GM18511 (cell line): Measurements from ENCODE around the gene TH.

Source experiments
- ATAC-seq: cut with Tn5 transposase; IDR thresholded peaks from one replicate; pipeline ENCODE4 v1.9.1; 2021; ENCODE audit warnings: mild to moderate bottlenecking, moderate library complexity; ENCODE audit not compliant: unreplicated experiment

Gene TH

GRCh38 chr11:2163428-2163978, 8.1 kb downstream of the TH start:
- ATAC-seq: no peak

DNA sequence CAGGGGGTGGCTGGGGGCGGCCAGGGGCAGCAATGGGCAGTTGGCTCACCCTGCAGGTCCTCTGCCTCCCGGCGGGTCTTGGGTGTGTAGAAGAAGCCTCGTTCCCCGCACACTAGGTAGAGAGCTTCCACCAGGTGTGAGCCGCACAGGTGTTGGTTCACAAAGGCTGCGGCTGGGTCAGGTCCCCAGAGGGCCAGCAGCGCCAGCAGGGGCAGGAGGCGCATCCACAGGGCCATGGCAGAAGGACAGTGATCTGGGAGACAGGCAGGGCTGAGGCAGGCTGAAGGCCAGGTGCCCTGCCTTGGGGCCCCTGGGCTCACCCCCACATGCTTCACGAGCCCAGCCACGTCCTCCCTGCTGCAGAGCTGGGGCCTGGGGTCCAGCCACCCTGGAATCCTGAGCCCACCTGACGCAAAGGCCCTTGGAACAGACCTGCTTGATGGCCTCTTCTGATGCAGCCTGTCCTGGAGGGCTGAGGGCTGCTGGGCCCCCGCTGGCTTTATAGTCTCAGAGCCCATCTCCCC, 10.8 kb downstream of the TH start, which contains the start of gene INS:
TSS of gene INS (minus strand) at position 474 of the 524 bp plus-strand sequence. CDS start at position 236, 238 bp downstream.
- ATAC-seq: no peak

DNA sequence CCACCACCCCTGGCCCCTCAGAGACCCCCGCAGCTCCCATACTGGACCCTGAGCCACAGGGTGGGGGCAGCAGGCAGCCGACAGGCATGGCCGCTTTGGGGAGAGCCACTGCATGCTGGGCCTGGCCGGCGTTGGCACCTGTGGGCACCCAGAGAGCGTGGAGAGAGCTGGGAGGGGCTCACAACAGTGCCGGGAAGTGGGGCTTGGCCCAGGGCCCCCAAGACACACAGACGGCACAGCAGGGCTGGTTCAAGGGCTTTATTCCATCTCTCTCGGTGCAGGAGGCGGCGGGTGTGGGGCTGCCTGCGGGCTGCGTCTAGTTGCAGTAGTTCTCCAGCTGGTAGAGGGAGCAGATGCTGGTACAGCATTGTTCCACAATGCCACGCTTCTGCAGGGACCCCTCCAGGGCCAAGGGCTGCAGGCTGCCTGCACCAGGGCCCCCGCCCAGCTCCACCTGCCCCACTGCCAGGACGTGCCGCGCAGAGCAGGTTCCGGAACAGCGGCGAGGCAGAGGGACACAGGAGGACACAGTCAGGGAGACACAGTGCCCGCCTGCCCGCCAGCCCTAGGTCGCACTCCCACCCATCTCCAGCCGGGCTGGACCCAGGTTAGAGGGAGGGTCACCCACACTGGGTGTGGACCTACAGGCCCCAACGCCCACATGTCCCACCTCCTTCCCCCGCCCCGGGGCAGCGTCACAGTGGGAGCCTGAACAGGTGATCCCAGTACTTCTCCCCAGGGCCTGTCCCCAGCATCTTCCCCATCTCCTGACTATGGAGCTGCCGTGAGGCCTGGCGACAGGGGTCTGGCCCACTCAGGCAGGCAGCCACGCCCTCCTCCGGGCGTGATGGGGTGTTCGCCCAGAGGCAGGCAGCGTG, 11.8 kb downstream of the TH start:
- no peak for ATAC-seq

DNA sequence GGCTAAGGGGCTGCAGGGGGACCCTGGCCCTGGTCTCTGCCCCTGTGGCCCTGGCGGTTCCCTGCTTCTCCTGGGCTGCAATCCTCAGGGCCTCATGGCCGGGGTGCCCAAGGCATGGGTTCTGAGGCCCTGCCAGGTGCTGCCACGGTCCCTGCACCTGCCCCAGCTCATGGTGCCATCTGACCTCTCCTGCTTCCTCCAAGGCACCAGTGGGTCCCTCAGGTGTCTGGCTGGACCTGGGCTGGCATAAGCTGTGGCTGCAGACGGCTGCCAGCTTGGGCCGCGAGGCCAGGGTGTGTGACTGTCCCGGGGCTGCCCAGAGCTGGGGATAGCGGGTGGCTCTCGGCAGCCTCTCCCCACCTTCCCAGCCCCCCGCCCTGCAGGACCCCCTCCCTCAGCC, 12.6 kb downstream of the TH start:
- ATAC-seq: no peak

- ATAC-seq: no peak
Observed at GRCh38 chr11:2158296-2158737, 13.3 kb downstream of the TH start.

DNA sequence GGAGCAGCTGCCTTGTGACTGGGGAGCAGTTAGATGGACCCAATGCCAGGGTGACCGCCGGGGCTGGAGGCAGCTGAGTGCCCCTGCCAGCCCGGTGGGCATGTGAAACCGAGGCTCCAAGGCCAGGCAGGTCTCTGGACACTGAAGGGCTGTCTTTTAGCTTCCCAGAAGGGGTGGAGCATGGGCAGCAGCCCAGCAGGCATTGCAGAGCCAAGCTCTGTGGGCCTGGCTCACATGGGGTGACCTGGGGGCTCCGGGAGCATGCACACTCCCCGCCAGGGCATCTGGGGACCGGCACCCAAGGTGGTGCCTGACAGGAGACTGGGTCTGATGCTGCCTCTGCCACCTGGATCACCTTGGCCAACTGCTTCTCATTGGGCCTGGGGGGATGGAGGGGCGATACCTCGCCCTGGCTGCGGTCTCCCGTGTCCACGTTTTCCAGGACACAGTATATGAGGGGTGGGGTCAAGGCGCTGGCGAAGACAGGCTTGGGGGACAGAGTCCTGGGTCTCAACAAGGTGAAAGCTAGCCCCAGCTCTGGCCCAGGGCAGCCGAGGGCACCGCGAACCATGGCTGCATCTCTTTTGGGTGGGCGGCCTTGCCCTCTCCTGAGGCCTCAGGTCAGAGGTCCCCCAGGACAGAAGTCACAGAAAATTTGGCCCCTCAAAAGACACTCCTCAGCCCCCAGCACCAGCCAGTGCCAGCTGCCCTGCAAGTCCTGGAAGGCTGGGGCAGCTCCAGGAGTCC, 14.1 kb downstream of the TH start:
- ATAC-seq: no peak

DNA sequence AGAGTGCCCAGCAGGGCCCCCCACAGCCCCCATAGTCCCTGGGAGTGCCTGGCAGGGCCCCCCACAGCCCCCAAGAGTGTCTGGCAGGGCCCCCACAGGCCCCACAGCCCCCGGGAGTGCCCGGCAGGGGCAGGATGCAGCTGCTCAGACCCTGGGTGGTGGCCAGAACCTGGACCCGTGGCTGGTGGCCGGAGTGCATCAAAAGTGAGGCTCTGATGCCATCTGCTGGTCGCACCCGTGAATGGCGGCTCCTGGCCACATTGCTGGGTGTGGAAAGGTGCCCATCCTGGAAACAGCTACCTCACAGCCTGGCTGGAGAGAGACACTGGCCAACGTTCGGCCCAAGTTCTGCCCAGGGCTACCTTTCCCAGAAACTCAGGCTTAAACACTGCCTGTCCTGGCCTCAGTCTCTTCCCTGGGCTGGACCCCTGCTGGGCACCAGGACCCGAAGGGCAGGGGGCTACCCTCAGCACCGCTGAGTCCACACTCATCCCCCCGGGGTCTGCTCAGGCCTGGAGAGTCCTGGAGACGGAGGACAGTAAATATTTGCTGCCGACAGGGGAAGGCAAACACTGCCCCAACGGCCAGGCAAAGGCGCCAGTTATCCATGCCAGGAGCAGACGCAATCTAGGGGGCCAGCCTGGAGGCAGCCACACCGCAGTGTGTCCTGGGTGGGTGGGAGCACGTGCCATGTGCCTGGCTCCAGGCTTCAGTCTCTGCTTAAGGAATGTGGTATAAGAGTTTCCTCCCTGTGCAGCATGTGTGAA, 15.0 kb downstream of the TH start:
- no peak for ATAC-seq

DNA sequence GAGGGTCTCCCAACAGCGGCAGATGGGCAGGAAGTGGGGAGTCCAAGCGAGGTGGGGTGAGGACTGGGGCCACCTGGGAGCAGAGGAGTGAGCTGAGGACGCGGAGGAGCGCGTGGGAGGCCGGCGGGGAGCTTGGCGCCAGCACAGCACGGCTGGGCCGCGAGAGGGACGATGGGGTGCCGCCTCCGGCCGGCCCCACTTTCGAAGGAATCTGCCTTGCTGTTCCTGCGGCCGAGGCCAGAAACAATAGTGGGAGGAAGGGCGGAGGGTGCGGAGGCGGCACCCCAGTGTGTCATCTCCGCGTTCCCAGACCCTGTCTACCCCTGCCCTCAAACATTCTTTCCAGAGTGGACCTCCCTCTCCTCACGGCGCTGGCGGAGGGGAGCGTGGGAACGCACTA, 16.1 kb downstream of the TH start:
- no peak for ATAC-seq

DNA sequence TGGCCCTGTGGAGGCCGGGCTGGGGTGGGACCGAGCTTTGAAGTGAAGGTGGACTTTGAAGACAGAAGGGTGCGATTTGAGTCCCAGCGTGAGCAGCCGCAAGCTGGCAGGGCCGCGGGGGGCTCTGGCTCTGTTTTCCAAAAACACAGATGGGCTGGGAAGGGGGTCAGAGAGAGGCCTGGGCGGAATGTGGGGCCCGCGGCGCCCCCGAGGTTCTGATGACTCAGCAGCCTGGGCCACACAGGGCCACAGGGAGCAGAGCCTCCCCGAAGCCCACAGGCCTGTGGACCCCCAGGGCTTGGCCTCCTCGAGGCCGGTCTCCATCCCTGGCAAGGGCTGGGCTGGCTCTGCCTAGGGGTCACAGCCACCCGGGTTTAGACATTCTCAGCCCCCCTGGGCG, 16.7 kb downstream of the TH start:
- ATAC-seq: no peak

GRCh38 chr11:2154195-2154585, 17.4 kb downstream of the TH start:
- no peak for ATAC-seq

- ATAC-seq: no peak
Observed at GRCh38 chr11:2153581-2154194, 17.9 kb downstream of the TH start.

GRCh38 chr11:2151500-2152257, 19.9 kb downstream of the TH start:
- no peak for ATAC-seq

GRCh38 chr11:2149864-2150847, 21.5 kb downstream of the TH start:
- ATAC-seq: no peak

DNA sequence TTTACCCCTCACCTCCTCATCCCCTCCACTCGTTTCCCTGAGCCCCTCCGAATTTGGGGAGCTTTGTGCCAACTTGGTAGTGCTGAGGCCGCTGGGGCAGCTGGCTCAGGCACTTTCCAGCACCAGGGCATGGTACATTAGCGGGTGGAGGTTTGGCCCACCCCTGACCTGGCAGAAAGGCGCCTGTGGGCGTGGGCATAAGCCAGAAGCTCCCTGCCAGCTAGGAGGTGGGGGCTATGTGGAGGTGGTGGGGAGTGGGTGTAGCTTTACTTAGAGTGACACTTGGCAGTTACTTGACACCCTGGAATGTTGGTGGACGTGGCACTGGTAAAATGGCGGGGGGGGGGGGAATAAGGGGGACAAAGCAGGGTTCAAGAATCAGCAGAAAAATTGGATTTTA, 22.2 kb downstream of the TH start:
- no peak for ATAC-seq

DNA sequence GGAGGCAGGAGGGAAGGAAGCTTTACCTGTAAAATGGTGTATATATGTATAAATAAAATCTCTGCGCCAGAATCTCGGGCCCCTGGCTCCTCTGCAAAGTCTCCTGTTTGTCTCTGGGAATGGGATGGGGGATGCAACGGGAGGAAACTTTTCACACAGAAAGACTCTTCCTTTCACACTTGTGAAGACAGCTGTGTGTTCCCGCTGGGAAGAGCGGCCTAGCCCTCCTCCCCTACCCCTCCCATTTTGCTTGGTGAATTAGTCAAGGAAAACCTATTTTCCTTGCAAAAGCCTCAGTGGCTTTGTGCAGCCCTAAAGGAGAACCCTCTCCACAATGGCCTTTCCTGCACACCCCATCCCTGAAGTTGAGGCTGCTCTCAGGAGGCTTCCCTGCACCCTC, 23.0 kb downstream of the TH start:
- ATAC-seq: no peak

- ATAC-seq: no peak
Observed at GRCh38 chr11:2147391-2147790, 24.2 kb downstream of the TH start.

DNA sequence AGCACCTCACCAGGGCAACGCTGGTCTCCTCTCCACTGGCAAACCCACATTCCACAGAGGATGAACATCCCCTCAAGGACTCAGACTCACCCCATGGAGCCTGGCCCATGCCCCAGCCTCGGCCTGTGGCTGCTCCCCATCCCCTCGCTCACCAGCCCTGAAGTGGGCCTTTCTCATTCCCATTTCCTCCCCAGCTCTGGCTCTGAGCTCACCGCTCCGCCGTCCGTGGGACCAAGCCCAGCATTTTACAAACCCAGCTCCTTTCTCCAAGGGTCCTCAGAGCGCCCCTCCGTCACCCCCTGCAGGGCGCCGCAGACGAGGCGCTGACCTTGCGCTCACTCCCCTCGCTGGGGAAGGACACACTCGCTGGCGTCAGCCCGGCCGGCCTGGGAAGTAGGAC, 25.6 kb downstream of the TH start:
- no peak for ATAC-seq

DNA sequence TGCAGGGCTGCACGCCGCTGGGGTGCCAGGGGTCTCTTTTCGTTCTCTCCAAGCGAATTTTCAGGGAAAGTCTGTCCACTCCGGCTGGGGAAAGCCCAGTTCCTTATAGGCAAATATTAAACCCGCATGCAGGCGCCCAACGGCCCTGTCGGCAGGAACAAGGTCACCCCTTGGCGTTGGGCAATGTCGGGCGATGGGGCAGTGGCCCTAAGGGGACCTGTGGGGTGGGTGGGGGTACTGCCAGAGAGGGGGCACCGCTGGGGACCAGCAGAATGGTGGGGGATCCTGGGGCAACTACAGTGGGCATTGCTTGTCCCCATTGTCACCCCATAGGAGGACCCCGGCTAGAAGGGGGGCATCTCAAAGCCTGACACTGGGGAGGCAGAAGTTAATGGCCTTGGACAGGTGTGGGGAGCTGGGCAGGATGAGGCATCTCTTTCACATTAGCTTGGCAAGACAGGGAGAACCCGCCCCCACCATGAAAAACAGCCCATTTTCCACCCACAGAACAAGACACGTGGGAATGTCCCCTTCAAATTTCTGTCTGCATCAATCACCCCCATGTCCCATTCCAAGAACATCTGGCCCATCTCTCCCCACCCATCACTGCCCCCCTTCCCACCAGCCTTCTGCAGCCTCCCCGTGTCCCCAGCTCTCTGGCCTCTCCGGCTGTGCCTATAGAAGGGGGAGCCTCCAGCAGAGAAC, 26.9 kb downstream of the TH start:
- ATAC-seq: no peak
